ENCODE results near the gene ERMP1. TPM values are rescaled to one million over a fixed set of nuclear protein-coding genes. Genes with fewer than 3 reads are reported as not detected.

Gene ERMP1
- polyA plus RNA-seq, 1 donor from 2014 or later = 7.8 TPM

DNA sequence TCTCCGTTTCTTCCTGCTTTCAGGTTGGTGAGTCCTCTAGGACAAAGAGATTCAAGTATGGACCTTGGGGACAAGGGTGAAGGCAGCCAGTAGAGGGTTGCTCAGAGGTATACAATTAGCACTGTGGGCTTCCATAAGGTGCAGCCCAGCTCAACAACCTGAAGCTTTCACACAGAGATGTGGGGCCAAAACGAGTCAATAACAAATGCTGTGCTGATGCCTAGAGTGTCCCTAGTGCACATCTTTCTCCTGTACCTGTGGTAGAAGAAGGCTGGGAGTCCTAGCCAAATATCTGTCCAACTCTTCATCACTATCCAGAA is 37.1 kb upstream of the ERMP1 start:
- Histone ChIP-seq H3K27me3 (ENCODE audit: insufficient read depth, low read depth, low read length) (no peaks in the 10 kb centered on the region), H3F3A (ENCODE audit: insufficient read depth, low read length, poor library complexity, severe bottlenecking) (no peaks in the 10 kb centered on the region), H4K20me1 (ENCODE audit: insufficient read depth) (no peaks in the 10 kb centered on the region), H3K4me2 (ENCODE audit: low read length) (no peak overlapping the region), H2AFZ (ENCODE audit: low read depth, low read length) (no peak overlapping the region), H3K9me2 (ENCODE audit: insufficient read depth, low read length) (no peaks in the 10 kb centered on the region), H3K79me2 (replicated peaks; ENCODE audit: insufficient read depth, low read length) (no peaks in the 10 kb centered on the region), H3K4me3 (ENCODE audit: low read length) (no peak overlapping the region), H3K9ac (ENCODE audit: low read length) (no peak overlapping the region), H3K27ac (ENCODE audit: low read length) (no peak overlapping the region), H3K36me3 (ENCODE audit: insufficient read depth, low read length) (no peaks in the 10 kb centered on the region), H3K9me3 (ENCODE audit: low read length) (no peaks in the 10 kb centered on the region)
- TF ChIP-seq MXI1 (conservative IDR thresholded peaks at IDR 0.05; ENCODE audit: poor library complexity, severe bottlenecking) (no peak), SMC3 (conservative IDR thresholded peaks at IDR 0.05; ENCODE audit: poor library complexity) (no peak), TAF1 (IDR thresholded peaks at IDR 0.05; ENCODE audit: low read depth) (no peak), POLR2AphosphoS5 (IDR thresholded peaks at IDR 0.05) (no peak), RAD21 (conservative IDR thresholded peaks at IDR 0.05) (no peak), EP300 (conservative IDR thresholded peaks at IDR 0.05; ENCODE audit: poor library complexity, severe bottlenecking) (no peak), EZH2 (IDR thresholded peaks at IDR 0.05; ENCODE audit: borderline replicate concordance, insufficient read depth, low read length, poor library complexity, severe bottlenecking) (no peak)
- TF ChIP-seq, protein P1, sequence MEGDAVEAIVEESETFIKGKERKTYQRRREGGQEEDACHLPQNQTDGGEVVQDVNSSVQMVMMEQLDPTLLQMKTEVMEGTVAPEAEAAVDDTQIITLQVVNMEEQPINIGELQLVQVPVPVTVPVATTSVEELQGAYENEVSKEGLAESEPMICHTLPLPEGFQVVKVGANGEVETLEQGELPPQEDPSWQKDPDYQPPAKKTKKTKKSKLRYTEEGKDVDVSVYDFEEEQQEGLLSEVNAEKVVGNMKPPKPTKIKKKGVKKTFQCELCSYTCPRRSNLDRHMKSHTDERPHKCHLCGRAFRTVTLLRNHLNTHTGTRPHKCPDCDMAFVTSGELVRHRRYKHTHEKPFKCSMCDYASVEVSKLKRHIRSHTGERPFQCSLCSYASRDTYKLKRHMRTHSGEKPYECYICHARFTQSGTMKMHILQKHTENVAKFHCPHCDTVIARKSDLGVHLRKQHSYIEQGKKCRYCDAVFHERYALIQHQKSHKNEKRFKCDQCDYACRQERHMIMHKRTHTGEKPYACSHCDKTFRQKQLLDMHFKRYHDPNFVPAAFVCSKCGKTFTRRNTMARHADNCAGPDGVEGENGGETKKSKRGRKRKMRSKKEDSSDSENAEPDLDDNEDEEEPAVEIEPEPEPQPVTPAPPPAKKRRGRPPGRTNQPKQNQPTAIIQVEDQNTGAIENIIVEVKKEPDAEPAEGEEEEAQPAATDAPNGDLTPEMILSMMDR (IDR thresholded peaks at IDR 0.05; ENCODE audit: poor library complexity, severe bottlenecking) = no peak
- TF ChIP-seq, protein P2, sequence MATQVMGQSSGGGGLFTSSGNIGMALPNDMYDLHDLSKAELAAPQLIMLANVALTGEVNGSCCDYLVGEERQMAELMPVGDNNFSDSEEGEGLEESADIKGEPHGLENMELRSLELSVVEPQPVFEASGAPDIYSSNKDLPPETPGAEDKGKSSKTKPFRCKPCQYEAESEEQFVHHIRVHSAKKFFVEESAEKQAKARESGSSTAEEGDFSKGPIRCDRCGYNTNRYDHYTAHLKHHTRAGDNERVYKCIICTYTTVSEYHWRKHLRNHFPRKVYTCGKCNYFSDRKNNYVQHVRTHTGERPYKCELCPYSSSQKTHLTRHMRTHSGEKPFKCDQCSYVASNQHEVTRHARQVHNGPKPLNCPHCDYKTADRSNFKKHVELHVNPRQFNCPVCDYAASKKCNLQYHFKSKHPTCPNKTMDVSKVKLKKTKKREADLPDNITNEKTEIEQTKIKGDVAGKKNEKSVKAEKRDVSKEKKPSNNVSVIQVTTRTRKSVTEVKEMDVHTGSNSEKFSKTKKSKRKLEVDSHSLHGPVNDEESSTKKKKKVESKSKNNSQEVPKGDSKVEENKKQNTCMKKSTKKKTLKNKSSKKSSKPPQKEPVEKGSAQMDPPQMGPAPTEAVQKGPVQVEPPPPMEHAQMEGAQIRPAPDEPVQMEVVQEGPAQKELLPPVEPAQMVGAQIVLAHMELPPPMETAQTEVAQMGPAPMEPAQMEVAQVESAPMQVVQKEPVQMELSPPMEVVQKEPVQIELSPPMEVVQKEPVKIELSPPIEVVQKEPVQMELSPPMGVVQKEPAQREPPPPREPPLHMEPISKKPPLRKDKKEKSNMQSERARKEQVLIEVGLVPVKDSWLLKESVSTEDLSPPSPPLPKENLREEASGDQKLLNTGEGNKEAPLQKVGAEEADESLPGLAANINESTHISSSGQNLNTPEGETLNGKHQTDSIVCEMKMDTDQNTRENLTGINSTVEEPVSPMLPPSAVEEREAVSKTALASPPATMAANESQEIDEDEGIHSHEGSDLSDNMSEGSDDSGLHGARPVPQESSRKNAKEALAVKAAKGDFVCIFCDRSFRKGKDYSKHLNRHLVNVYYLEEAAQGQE (IDR thresholded peaks at IDR 0.05; ENCODE audit: borderline replicate concordance) = no peak

DNA sequence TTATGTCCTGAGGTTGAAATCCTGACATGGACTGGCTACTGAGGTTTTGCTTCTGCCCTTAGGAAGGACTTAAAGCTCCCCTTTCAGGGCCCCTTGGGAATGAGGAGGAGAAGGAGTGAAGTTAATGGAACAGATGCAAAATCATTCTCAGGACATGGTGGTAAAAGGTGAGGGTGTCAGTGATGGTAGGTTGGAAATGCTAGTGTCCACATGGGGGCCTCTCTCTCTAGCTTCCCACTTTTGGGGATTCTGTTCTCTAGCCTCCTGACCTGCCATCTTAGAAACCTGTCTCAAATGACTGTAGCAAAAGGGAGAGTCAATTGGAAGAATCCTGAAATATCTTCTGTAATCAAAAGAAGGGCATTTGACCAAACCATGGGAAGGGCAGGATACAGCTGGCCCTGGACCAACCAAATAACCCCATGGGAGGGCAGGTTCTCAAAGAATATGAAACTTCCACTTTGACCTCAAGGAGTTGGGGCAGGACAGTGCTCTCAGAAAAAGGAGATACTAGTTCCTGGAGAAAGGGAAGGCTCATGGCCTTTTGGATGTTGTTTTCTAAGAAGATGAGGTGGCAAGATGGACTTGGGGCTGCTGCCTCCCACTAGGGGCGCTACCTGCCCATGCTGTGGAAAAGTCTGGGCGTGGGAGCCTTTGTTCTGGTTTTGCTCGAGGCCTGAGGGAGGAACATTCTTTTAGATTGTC is 36.5 kb upstream of the ERMP1 start:
- H3K79me2 ChIP-seq (replicated peaks; ENCODE audit: insufficient read depth, low read length) = no peaks in the 10 kb centered on the region
- no peaks in the 10 kb centered on the region for H4K20me1 ChIP-seq (ENCODE audit: insufficient read depth)
- H3K9ac ChIP-seq (ENCODE audit: low read length) = no peak overlapping the region
- H3K36me3 ChIP-seq (ENCODE audit: insufficient read depth, low read length) = no peaks in the 10 kb centered on the region
- no peaks in the 10 kb centered on the region for H3K27me3 ChIP-seq (ENCODE audit: insufficient read depth, low read depth, low read length)
- H3K4me3 ChIP-seq (ENCODE audit: low read length) = no peak overlapping the region
- H3K9me3 ChIP-seq (ENCODE audit: low read length) = no peaks in the 10 kb centered on the region
- no peaks in the 10 kb centered on the region for H3K9me2 ChIP-seq (ENCODE audit: insufficient read depth, low read length)
- no peaks in the 10 kb centered on the region for H3F3A ChIP-seq (ENCODE audit: insufficient read depth, low read length, poor library complexity, severe bottlenecking)
- TF ChIP-seq MXI1 (conservative IDR thresholded peaks at IDR 0.05; ENCODE audit: poor library complexity, severe bottlenecking) (no peak), TAF1 (IDR thresholded peaks at IDR 0.05; ENCODE audit: low read depth) (no peak), RAD21 (conservative IDR thresholded peaks at IDR 0.05) (no peak), EP300 (conservative IDR thresholded peaks at IDR 0.05; ENCODE audit: poor library complexity, severe bottlenecking) (no peak), EZH2 (IDR thresholded peaks at IDR 0.05; ENCODE audit: borderline replicate concordance, insufficient read depth, low read length, poor library complexity, severe bottlenecking) (no peak), SMC3 (conservative IDR thresholded peaks at IDR 0.05; ENCODE audit: poor library complexity) (no peak), POLR2AphosphoS5 (IDR thresholded peaks at IDR 0.05) (no peak)
- TF ChIP-seq, protein P2 (IDR thresholded peaks at IDR 0.05; ENCODE audit: borderline replicate concordance) = no peak
- TF ChIP-seq, protein P1 (IDR thresholded peaks at IDR 0.05; ENCODE audit: poor library complexity, severe bottlenecking) = no peak
- no peak overlapping the region for H2AFZ ChIP-seq (ENCODE audit: low read depth, low read length)
- H3K27ac ChIP-seq (ENCODE audit: low read length) = no peak overlapping the region
- no peak overlapping the region for H3K4me2 ChIP-seq (ENCODE audit: low read length)
